Right atrium auricular region (tissue), 2 donors: ENCODE measurements around the gene CTDSPL. TPM values are rescaled to one million over a fixed set of nuclear protein-coding genes. Genes with fewer than 3 reads are reported as not detected.

Experiments
- DNase-seq: peaks from one replicate; pipeline ENCODE4 v3.0.0-alpha.2; 2019; ENCODE audit warnings: low spot score
- H3K27ac ChIP-seq, 2 donors: fragments of 200-600 bp; sonication (generic); 1 replicate in 1 of 2; 2 replicates in 1 of 2; pipeline ENCODE4 v1.5.1; 2016 to 2019
- H3K27me3 ChIP-seq, 2 donors: fragments of 200-600 bp; sonication (generic); one replicate each; pipeline versions ENCODE4 v1.5.1 to v1.6.0; 2017 to 2019
- H3K36me3 ChIP-seq: fragments of 200-600 bp; sonication (generic); one replicate; pipeline ENCODE4 v1.5.1; 2016
- H3K4me1 ChIP-seq, 2 donors: fragments of 200-600 bp; sonication (generic); one replicate each; pipeline versions ENCODE4 v1.5.1 to v1.6.0; 2017 to 2019
- H3K4me3 ChIP-seq, 2 donors: fragments of 200-600 bp; sonication (generic); 1 replicate in 1 of 2; 2 replicates in 1 of 2; pipeline ENCODE4 v1.5.1; 2017 to 2019; ENCODE audit warnings: mild to moderate bottlenecking in 1 of 2, moderate library complexity in 1 of 2
- H3K9me3 ChIP-seq, 2 donors: fragments of 200-600 bp; sonication (generic); one replicate each; pipeline ENCODE4 v1.5.1; 2019
- total RNA-seq, 2 donors: library from RNA; depleted of rRNA; stranded (reverse); fragments of >200 nt; gene quantifications; one replicate each; pipeline ENCODE4 v1.1.0, GENCODE V29; 2016
- TF ChIP-seq, protein P1 (sequence below), 2 donors: fragments of 200-600 bp; sonication (generic); IDR thresholded peaks; one replicate each; pipeline ENCODE4 v1.5.1; 2019; ENCODE audit warnings: antibody characterized with exemption in 2 of 2

CTDSPL gene
- total RNA-seq, 2 donors from 2014 or later = 35.1 to 58.4 TPM

- TF ChIP-seq, protein P1, sequence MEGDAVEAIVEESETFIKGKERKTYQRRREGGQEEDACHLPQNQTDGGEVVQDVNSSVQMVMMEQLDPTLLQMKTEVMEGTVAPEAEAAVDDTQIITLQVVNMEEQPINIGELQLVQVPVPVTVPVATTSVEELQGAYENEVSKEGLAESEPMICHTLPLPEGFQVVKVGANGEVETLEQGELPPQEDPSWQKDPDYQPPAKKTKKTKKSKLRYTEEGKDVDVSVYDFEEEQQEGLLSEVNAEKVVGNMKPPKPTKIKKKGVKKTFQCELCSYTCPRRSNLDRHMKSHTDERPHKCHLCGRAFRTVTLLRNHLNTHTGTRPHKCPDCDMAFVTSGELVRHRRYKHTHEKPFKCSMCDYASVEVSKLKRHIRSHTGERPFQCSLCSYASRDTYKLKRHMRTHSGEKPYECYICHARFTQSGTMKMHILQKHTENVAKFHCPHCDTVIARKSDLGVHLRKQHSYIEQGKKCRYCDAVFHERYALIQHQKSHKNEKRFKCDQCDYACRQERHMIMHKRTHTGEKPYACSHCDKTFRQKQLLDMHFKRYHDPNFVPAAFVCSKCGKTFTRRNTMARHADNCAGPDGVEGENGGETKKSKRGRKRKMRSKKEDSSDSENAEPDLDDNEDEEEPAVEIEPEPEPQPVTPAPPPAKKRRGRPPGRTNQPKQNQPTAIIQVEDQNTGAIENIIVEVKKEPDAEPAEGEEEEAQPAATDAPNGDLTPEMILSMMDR (IDR thresholded peaks at IDR 0.05) = no peak
- Histone ChIP-seq H3K36me3 (no peaks in the 10 kb centered on the region), H3K27me3 (no peaks in the 10 kb centered on the region), H3K4me1 (peaks cover 0 to 63% of the 10 kb centered on the region in 2 donors), H3K27ac (peak overlapping the region in 1 of 2 donors; percentile 42), H3K4me3 (no peak overlapping the region), H3K9me3 (no peaks in the 10 kb centered on the region)
- DNase-seq = no peak
Observed at GRCh38 chr3:37886395-37886794, 24.7 kb downstream of the CTDSPL start.

DNA sequence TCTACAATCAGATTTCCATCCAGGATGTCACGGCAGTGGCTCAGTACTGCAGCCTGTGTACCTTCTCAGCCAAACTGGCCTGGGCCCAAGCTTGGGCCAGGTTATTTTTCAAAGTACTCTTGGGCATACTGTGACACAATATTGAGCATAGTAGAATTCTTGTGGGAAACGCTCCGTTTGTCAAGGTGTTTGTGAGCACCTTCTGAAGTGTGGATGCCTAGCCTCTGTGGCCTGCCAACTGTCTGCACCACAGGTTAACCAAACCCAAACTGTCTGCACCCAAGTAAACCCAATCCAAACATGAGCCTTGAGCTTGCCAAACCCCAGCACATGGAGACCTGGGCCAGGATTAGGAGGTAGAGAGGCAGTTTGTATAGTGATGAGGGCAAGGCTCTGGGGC, 25.4 kb downstream of the CTDSPL start:
- Histone ChIP-seq H3K4me3 (no peak overlapping the region), H3K9me3 (no peaks in the 10 kb centered on the region), H3K36me3 (no peaks in the 10 kb centered on the region), H3K27ac (peak overlapping the region in 1 of 2 donors; percentile 42), H3K27me3 (no peaks in the 10 kb centered on the region), H3K4me1 (peaks cover 0 to 67% of the 10 kb centered on the region in 2 donors)
- no peak for DNase-seq
- TF ChIP-seq, protein P1 (IDR thresholded peaks at IDR 0.05) = no peak

GRCh38 chr3:37887824-37888223, 26.1 kb downstream of the CTDSPL start:
- no peaks in the 10 kb centered on the region for H3K36me3 ChIP-seq
- DNase-seq = no peak
- peaks cover 0 to 75% of the 10 kb centered on the region in 2 donors for H3K4me1 ChIP-seq
- no peaks in the 10 kb centered on the region for H3K9me3 ChIP-seq
- TF ChIP-seq, protein P1 (IDR thresholded peaks at IDR 0.05) = no peak
- no peaks in the 10 kb centered on the region for H3K27me3 ChIP-seq
- no peak overlapping the region for H3K4me3 ChIP-seq
- peak overlapping the region in 1 of 2 donors; percentile 41 for H3K27ac ChIP-seq

DNA sequence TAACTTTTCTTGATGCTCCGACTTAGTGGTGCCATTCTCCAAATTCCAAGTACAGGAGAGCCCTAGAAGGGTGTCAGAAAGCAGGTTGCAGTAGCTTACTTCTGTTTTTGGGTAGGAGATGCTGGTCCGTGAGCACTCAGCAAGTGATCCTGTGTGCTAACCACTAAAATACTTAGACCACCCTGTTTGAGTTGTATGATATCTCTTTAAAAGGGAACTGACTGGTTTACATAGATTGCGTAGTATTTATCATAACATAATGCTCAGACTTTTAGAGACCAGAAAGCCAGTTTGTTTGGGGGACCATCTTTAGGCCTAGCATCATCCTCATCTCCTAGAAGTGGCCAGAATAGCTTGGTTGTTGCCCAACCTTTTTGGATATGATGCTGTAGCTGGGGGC, 26.7 kb downstream of the CTDSPL start:
- Histone ChIP-seq H3K36me3 (no peaks in the 10 kb centered on the region), H3K27ac (peak overlapping the region; percentile 12 to 41), H3K9me3 (no peaks in the 10 kb centered on the region), H3K4me1 (peaks cover 0 to 80% of the 10 kb centered on the region in 2 donors), H3K27me3 (no peaks in the 10 kb centered on the region), H3K4me3 (no peak overlapping the region)
- TF ChIP-seq, protein P1 (IDR thresholded peaks at IDR 0.05) = no peak
- no peak for DNase-seq

DNA sequence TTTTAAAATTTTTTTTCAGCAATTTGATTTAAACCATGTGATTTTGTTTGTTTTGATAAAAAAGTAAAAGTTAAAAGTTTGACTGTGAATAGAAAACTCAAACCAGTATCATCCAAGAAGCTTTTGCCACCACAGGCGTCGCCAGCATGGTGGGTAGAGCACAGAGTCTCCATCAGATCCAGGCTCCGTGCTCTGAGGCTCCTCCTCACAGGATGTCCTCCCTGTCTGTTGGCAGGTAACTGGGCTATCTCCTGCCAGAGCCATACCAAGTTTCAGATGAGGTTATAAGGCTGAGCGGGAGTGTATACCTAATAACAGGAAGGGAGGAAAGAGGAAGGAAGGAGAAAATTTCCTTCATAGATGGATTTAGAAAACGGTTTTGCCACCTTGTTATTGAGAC, 28.8 kb downstream of the CTDSPL start:
- Histone ChIP-seq H3K36me3 (no peaks in the 10 kb centered on the region), H3K9me3 (no peaks in the 10 kb centered on the region), H3K27me3 (no peaks in the 10 kb centered on the region), H3K4me3 (no peak overlapping the region), H3K27ac (no peak overlapping the region), H3K4me1 (peaks cover 0 to 69% of the 10 kb centered on the region in 2 donors)
- DNase-seq = no peak
- TF ChIP-seq, protein P1 (IDR thresholded peaks at IDR 0.05) = no peak

GRCh38 chr3:37891227-37891626, 29.5 kb downstream of the CTDSPL start:
- Histone ChIP-seq H3K4me1 (peaks cover 0 to 64% of the 10 kb centered on the region in 2 donors), H3K27ac (no peak overlapping the region), H3K27me3 (no peaks in the 10 kb centered on the region), H3K36me3 (no peaks in the 10 kb centered on the region), H3K4me3 (no peak overlapping the region), H3K9me3 (no peaks in the 10 kb centered on the region)
- TF ChIP-seq, protein P1 (IDR thresholded peaks at IDR 0.05) = no peak
- DNase-seq = no peak
